Fibroblast of skin of scalp (primary cell): ENCODE results near the gene MCTP2.

Experiments
- DNase-seq: peaks from one replicate; pipeline ENCODE4 v3.0.0-alpha.2; 2013

Gene MCTP2

GRCh38 chr15:94265009-94265408, 33.6 kb downstream of the MCTP2 start:
- DNase-seq, result no peak

GRCh38 chr15:94265982-94266381, 34.6 kb downstream of the MCTP2 start:
- no peak for DNase-seq

GRCh38 chr15:94266789-94267188, 35.4 kb downstream of the MCTP2 start:
- DNase-seq, result no peak

GRCh38 chr15:94269954-94270353, 38.6 kb downstream of the MCTP2 start:
- DNase-seq, result no peak

GRCh38 chr15:94270570-94270969, 39.2 kb downstream of the MCTP2 start:
- DNase-seq, result no peak

- DNase-seq, result no peak
Observed at GRCh38 chr15:94272251-94272898, 41.0 kb downstream of the MCTP2 start.

GRCh38 chr15:94273826-94274225, 42.5 kb downstream of the MCTP2 start:
- DNase-seq, result no peak

- no peak for DNase-seq
Observed at GRCh38 chr15:94274745-94275144, 43.4 kb downstream of the MCTP2 start.

- DNase-seq, result no peak
Observed at GRCh38 chr15:94277485-94277884, 46.1 kb downstream of the MCTP2 start.

GRCh38 chr15:94279736-94280135, 48.4 kb downstream of the MCTP2 start:
- DNase-seq, result no peak

- no peak for DNase-seq
Observed at GRCh38 chr15:94280301-94280700, 48.9 kb downstream of the MCTP2 start.

GRCh38 chr15:94282269-94283250, 51.2 kb downstream of the MCTP2 start:
- DNase-seq, result peak; percentile 15

- no peak for DNase-seq
Observed at GRCh38 chr15:94286583-94286982, 55.2 kb downstream of the MCTP2 start.

- DNase-seq, result no peak
Observed at GRCh38 chr15:94287794-94288246, 56.5 kb downstream of the MCTP2 start.

- no peak for DNase-seq
Observed at GRCh38 chr15:94290730-94291129, 59.4 kb downstream of the MCTP2 start.

- no peak for DNase-seq
Observed at GRCh38 chr15:94293411-94294402, 62.3 kb downstream of the MCTP2 start.

GRCh38 chr15:94294556-94294955, 63.2 kb downstream of the MCTP2 start:
- DNase-seq, result no peak

GRCh38 chr15:94295275-94295674, 63.9 kb downstream of the MCTP2 start:
- no peak for DNase-seq

- no peak for DNase-seq
Observed at GRCh38 chr15:94296717-94297116, 65.4 kb downstream of the MCTP2 start.

- DNase-seq, result no peak
Observed at GRCh38 chr15:94297558-94297957, 66.2 kb downstream of the MCTP2 start.

GRCh38 chr15:94298364-94298763, 67.0 kb downstream of the MCTP2 start:
- peak; percentile 16 for DNase-seq

- no peak for DNase-seq
Observed at GRCh38 chr15:94300612-94301011, 69.3 kb downstream of the MCTP2 start.
